PC-3 (cell line): Measurements from ENCODE around the gene ICOSLG. TPM values are rescaled to one million over a fixed set of nuclear protein-coding genes. Genes with fewer than 3 reads are reported as not detected.
"Not testable (repeated sequence)": the region's sequence is repeated elsewhere in the genome, so short reads cannot be mapped to it uniquely, and the experiment has no call there.

Experiments
- ATAC-seq: fragments of 200-7000 bp; cut with Tn5 transposase; 2 replicates; pipeline ENCODE4 v1.9.1; 2020; ENCODE audit warnings: mild to moderate bottlenecking, moderate library complexity
- Bru-seq: library from RNA; stranded (reverse); fragments of 400-500 nt; gene quantifications from one replicate; lab custom pipeline; 2021; lab: Mats Ljungman, UMichigan
- BruChase-seq, 2 experiments: library from RNA; stranded (reverse); fragments of 400-500 nt; gene quantifications; one replicate each; lab custom pipeline; 2021; lab: Mats Ljungman, UMichigan
- BruUV-seq: library from RNA; stranded (reverse); fragments of 400-500 nt; replicated peaks from 2 replicates; lab custom pipeline; 2021; lab: Mats Ljungman, UMichigan
- CTCF ChIA-PET: fragments of 300-600 bp; sonication (Branson Sonifier 250); formaldehyde crosslinking; loops from one replicate; lab custom pipeline; 2022; ENCODE audit warnings: antibody characterized with exemption; lab: Charles Lee
- POLR2A ChIA-PET: fragments of 300-600 bp; sonication (Branson Sonifier 250); formaldehyde crosslinking; loops from one replicate; lab custom pipeline; 2022; ENCODE audit warnings: antibody characterized with exemption; ENCODE audit not compliant: unreplicated experiment; lab: Charles Lee
- DNase-seq: peaks from one replicate; pipeline ENCODE4 v3.0.0-alpha.2; 2015
- H2AFZ ChIP-seq: fragments of 300-600 bp; sonication (generic); 2 replicates; pipeline ENCODE4 v1.6.0; 2016; ENCODE audit warnings: antibody characterized with exemption, low read length
- H3F3A ChIP-seq: fragments of 300-600 bp; sonication (generic); one replicate; pipeline ENCODE4 v1.6.0; 2017; ENCODE audit warnings: antibody characterized with exemption, low read length, control low read depth, mild to moderate bottlenecking; ENCODE audit not compliant: unreplicated experiment
- H3K27ac ChIP-seq: fragments of 300-600 bp; sonication (generic); 2 replicates; pipeline ENCODE4 v1.5.1; 2016; ENCODE audit warnings: mild to moderate bottlenecking, low read length
- H3K27me3 ChIP-seq: fragments of 300-600 bp; sonication (generic); 2 replicates; pipeline ENCODE4 v1.6.1; 2016; ENCODE audit warnings: low read length, mixed read lengths
- H3K36me3 ChIP-seq: fragments of 300-600 bp; sonication (generic); 2 replicates; pipeline ENCODE4 v1.6.1; 2016; ENCODE audit warnings: low read depth, mixed run types, low read length, mixed read lengths
- H3K4me1 ChIP-seq: fragments of 300-600 bp; sonication (generic); 2 replicates; pipeline ENCODE4 v1.5.1; 2016; ENCODE audit warnings: low read length; ENCODE audit not compliant: insufficient read depth
- H3K4me2 ChIP-seq: fragments of 300-600 bp; sonication (generic); 2 replicates; pipeline ENCODE4 v1.6.0; 2016; ENCODE audit warnings: low read length
- H3K4me3 ChIP-seq: fragments of 300-600 bp; sonication (generic); 2 replicates; pipeline ENCODE4 v1.5.1; 2016; ENCODE audit warnings: mild to moderate bottlenecking, low read length, mixed read lengths
- H3K79me2 ChIP-seq: fragments of 300-600 bp; sonication (generic); 2 replicates; pipeline ENCODE4 v1.6.1; 2017; ENCODE audit warnings: low read length, mixed read lengths
- H3K9ac ChIP-seq: fragments of 300-600 bp; sonication (generic); 2 replicates; pipeline ENCODE4 v1.6.0; 2016; ENCODE audit warnings: mild to moderate bottlenecking, low read length
- H3K9me2 ChIP-seq: fragments of 300-600 bp; sonication (generic); replicated peaks from 2 replicates; pipeline ENCODE4 v1.6.1; 2016; ENCODE audit warnings: mixed run types, low read length, mixed read lengths
- H3K9me3 ChIP-seq: fragments of 300-600 bp; sonication (generic); 2 replicates; pipeline ENCODE4 v1.6.1; 2016; ENCODE audit warnings: low read length, mixed read lengths
- H4K20me1 ChIP-seq: fragments of 300-600 bp; sonication (generic); 2 replicates; pipeline ENCODE4 v1.6.1; 2016; ENCODE audit warnings: low read length, mixed read lengths
- CTCF ChIP-seq: fragments of 300-600 bp; sonication (generic); conservative IDR thresholded peaks from 2 replicates; pipeline ENCODE4 v1.5.1; 2017; ENCODE audit warnings: antibody characterized with exemption, low read depth, mild to moderate bottlenecking, low read length
- EZH2 ChIP-seq: fragments of 300-600 bp; sonication (generic); IDR thresholded peaks from one replicate; pipeline ENCODE4 v1.6.1; 2017; ENCODE audit warnings: antibody characterized with exemption, mild to moderate bottlenecking, low read length; ENCODE audit not compliant: unreplicated experiment
- EZH2phosphoT487 ChIP-seq: fragments of 300-600 bp; sonication (generic); IDR thresholded peaks from 2 replicates; pipeline ENCODE4 v1.6.1; 2018; ENCODE audit warnings: mild to moderate bottlenecking, antibody characterized with exemption, low read length, borderline replicate concordance
- intact Hi-C: fragments of 100-400 bp; cut with micrococcal nuclease; formaldehyde crosslinking; loops from 2 replicates; pipeline ENCODE4 v1.9.0; 2023
- long read RNA-seq: library from polyadenylated mRNA; unstranded; transcript quantifications from one replicate; pipeline ENCODE4 v2.0.0, GENCODE V29; 2021; ENCODE audit not compliant: unreplicated experiment
- total RNA-seq: library from RNA; depleted of rRNA; stranded (reverse); fragments of >200 nt; gene quantifications from 2 replicates; pipeline ENCODE4 v1.2.3, GENCODE V29; 2014; rRNA removed

Gene ICOSLG, protein sequence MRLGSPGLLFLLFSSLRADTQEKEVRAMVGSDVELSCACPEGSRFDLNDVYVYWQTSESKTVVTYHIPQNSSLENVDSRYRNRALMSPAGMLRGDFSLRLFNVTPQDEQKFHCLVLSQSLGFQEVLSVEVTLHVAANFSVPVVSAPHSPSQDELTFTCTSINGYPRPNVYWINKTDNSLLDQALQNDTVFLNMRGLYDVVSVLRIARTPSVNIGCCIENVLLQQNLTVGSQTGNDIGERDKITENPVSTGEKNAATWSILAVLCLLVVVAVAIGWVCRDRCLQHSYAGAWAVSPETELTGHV
- total RNA-seq (11.6 and 14.8 TPM in 2 replicates), Bru-seq, nascent RNA (percentile 27 among the genes with signal in this experiment), BruChase-seq, experiment 1, labeled RNA remaining after a 6-hour chase (percentile 48 among the genes with signal in this experiment), BruChase-seq, experiment 2, labeled RNA remaining after a 2-hour chase (percentile 39 among the genes with signal in this experiment)
- long read RNA-seq, full-length matches to known transcripts, result 4 of 13 reads
- long read RNA-seq, partial matches to known transcripts, result 2 of 13 reads
- long read RNA-seq, other reads (novel, unspliced or antisense), result 7 of 13 reads

- BruUV-seq, H3K36me3 ChIP-seq, H3K27me3 ChIP-seq, DNase-seq, H3K9me2 ChIP-seq, H3K27ac ChIP-seq, H3K79me2 ChIP-seq, H3F3A ChIP-seq, H3K4me1 ChIP-seq, H3K9ac ChIP-seq, H2AFZ ChIP-seq, H3K4me2 ChIP-seq, intact Hi-C loops, H3K4me3 ChIP-seq, POLR2A ChIA-PET, H3K9me3 ChIP-seq, H4K20me1 ChIP-seq, CTCF ChIA-PET: not testable (repeated sequence)
- peak; percentile 63 for ATAC-seq
Measured at GRCh38 chr21:44240842-44241241, at the start of gene ICOSLG. TSS of gene ICOSLG (minus strand) at chr21:44240943. CDS start at chr21:44240817, 126 bp downstream.

- Histone ChIP-seq H3K27ac (no peak overlapping the region), H3K79me2 (no peaks in the 10 kb centered on the region), H3K4me2 (no peak overlapping the region), H3K9ac (no peak overlapping the region), H4K20me1 (no peaks in the 10 kb centered on the region), H3K9me2 (no peaks in the 10 kb centered on the region), H3F3A (no peaks in the 10 kb centered on the region), H3K9me3 (no peaks in the 10 kb centered on the region), H3K36me3 (no peaks in the 10 kb centered on the region), H3K4me3 (no peak overlapping the region), H2AFZ (no peak overlapping the region), H3K27me3 (no peaks in the 10 kb centered on the region), H3K4me1 (no peaks in the 10 kb centered on the region)
- DNase-seq (no peak), ATAC-seq (no peak)
- TF ChIP-seq EZH2phosphoT487 (no peak), CTCF (no peak)
- ChIA-PET POLR2A (no interaction called here), CTCF (no interaction called here)
- intact Hi-C loops, result no loop called here
- no TSS peak for BruUV-seq
Measured at GRCh38 chr21:44289381-44290010, 48.8 kb upstream of the ICOSLG start.

GRCh38 chr21:44288251-44289110 lies 47.7 kb upstream of the ICOSLG start:
- Histone ChIP-seq H3K9ac (no peak overlapping the region), H3K27ac (no peak overlapping the region), H3K4me3 (no peak overlapping the region), H3K9me2 (no peaks in the 10 kb centered on the region), H3K9me3 (no peaks in the 10 kb centered on the region), H3K4me2 (no peak overlapping the region), H2AFZ (no peak overlapping the region), H3K4me1 (no peaks in the 10 kb centered on the region), H4K20me1 (no peaks in the 10 kb centered on the region), H3F3A (no peaks in the 10 kb centered on the region), H3K27me3 (no peaks in the 10 kb centered on the region), H3K79me2 (no peaks in the 10 kb centered on the region), H3K36me3 (no peaks in the 10 kb centered on the region)
- DNase-seq, result no peak
- TF ChIP-seq EZH2phosphoT487 (no peak), EZH2 (no peak), CTCF (no peak)
- no TSS peak for BruUV-seq
- POLR2A ChIA-PET, result no interaction called here
- CTCF ChIA-PET, result no interaction called here
- intact Hi-C loops, result no loop called here
- ATAC-seq, result no peak
